ENCODE results near the gene LATS2.

LATS2 gene

GRCh38 chr13:21047087-21047486, 14.3 kb downstream of the LATS2 start:
- no peak overlapping the region for H3K27ac ChIP-seq (ENCODE audit: low read length)
- no peaks in the 10 kb centered on the region for H3K9me3 ChIP-seq (ENCODE audit: insufficient read depth, low read length)
- H3K36me3 ChIP-seq (replicated peaks; ENCODE audit: low read depth, low read length): no peaks in the 10 kb centered on the region
- H3K4me1 ChIP-seq (ENCODE audit: low read length): no peaks in the 10 kb centered on the region
- H3K79me2 ChIP-seq (ENCODE audit: low read length): no peaks in the 10 kb centered on the region
- no peak overlapping the region for H3K4me2 ChIP-seq (ENCODE audit: low read length)
- H3K9ac ChIP-seq (ENCODE audit: low read length): no peak overlapping the region
- H2AFZ ChIP-seq (ENCODE audit: low read depth, low read length): no peak overlapping the region
- TF ChIP-seq CTCF (IDR thresholded peaks at IDR 0.05; ENCODE audit: low read depth, low read length) (no peak), EZH2phosphoT487 (IDR thresholded peaks at IDR 0.05; ENCODE audit: low read depth) (no peak)
- H3K4me3 ChIP-seq (ENCODE audit: low read length): no peak overlapping the region
- no peaks in the 10 kb centered on the region for H4K20me1 ChIP-seq (ENCODE audit: insufficient read depth, low read length)
- H3K27me3 ChIP-seq (ENCODE audit: low read depth, low read length): no peaks in the 10 kb centered on the region

GRCh38 chr13:21046203-21046602, 15.2 kb downstream of the LATS2 start:
- Histone ChIP-seq H3K27ac (ENCODE audit: low read length) (no peak overlapping the region), H3K4me1 (ENCODE audit: low read length) (no peaks in the 10 kb centered on the region), H2AFZ (ENCODE audit: low read depth, low read length) (no peak overlapping the region), H3K36me3 (replicated peaks; ENCODE audit: low read depth, low read length) (no peaks in the 10 kb centered on the region), H3K27me3 (ENCODE audit: low read depth, low read length) (no peaks in the 10 kb centered on the region), H3K9me3 (ENCODE audit: insufficient read depth, low read length) (no peaks in the 10 kb centered on the region), H3K9ac (ENCODE audit: low read length) (no peak overlapping the region), H3K4me2 (ENCODE audit: low read length) (no peak overlapping the region), H3K79me2 (ENCODE audit: low read length) (no peaks in the 10 kb centered on the region), H4K20me1 (ENCODE audit: insufficient read depth, low read length) (no peaks in the 10 kb centered on the region), H3K4me3 (ENCODE audit: low read length) (no peak overlapping the region)
- TF ChIP-seq CTCF (IDR thresholded peaks at IDR 0.05; ENCODE audit: low read depth, low read length) (no peak), EZH2phosphoT487 (IDR thresholded peaks at IDR 0.05; ENCODE audit: low read depth) (no peak)

GRCh38 chr13:21045100-21045499, 16.3 kb downstream of the LATS2 start:
- H3K4me3 ChIP-seq (ENCODE audit: low read length): no peak overlapping the region
- H3K27ac ChIP-seq (ENCODE audit: low read length): no peak overlapping the region
- no peaks in the 10 kb centered on the region for H3K36me3 ChIP-seq (replicated peaks; ENCODE audit: low read depth, low read length)
- H3K4me1 ChIP-seq (ENCODE audit: low read length): peaks cover 4% of the 10 kb centered on the region
- no peaks in the 10 kb centered on the region for H3K9me3 ChIP-seq (ENCODE audit: insufficient read depth, low read length)
- H3K27me3 ChIP-seq (ENCODE audit: low read depth, low read length): no peaks in the 10 kb centered on the region
- no peak overlapping the region for H3K9ac ChIP-seq (ENCODE audit: low read length)
- no peaks in the 10 kb centered on the region for H4K20me1 ChIP-seq (ENCODE audit: insufficient read depth, low read length)
- no peak overlapping the region for H3K4me2 ChIP-seq (ENCODE audit: low read length)
- TF ChIP-seq EZH2phosphoT487 (IDR thresholded peaks at IDR 0.05; ENCODE audit: low read depth) (no peak), CTCF (IDR thresholded peaks at IDR 0.05; ENCODE audit: low read depth, low read length) (no peak)
- no peak overlapping the region for H2AFZ ChIP-seq (ENCODE audit: low read depth, low read length)
- no peaks in the 10 kb centered on the region for H3K79me2 ChIP-seq (ENCODE audit: low read length)

- Histone ChIP-seq H3K79me2 (ENCODE audit: low read length) (no peaks in the 10 kb centered on the region), H3K27me3 (ENCODE audit: low read depth, low read length) (no peaks in the 10 kb centered on the region), H3K4me2 (ENCODE audit: low read length) (no peak overlapping the region), H3K9me3 (ENCODE audit: insufficient read depth, low read length) (no peaks in the 10 kb centered on the region), H3K4me1 (ENCODE audit: low read length) (peaks cover 11% of the 10 kb centered on the region), H3K27ac (ENCODE audit: low read length) (no peak overlapping the region), H3K36me3 (replicated peaks; ENCODE audit: low read depth, low read length) (no peaks in the 10 kb centered on the region), H3K9ac (ENCODE audit: low read length) (no peak overlapping the region), H4K20me1 (ENCODE audit: insufficient read depth, low read length) (no peaks in the 10 kb centered on the region), H3K4me3 (ENCODE audit: low read length) (no peak overlapping the region), H2AFZ (ENCODE audit: low read depth, low read length) (no peak overlapping the region)
- TF ChIP-seq CTCF (IDR thresholded peaks at IDR 0.05; ENCODE audit: low read depth, low read length) (no peak), EZH2phosphoT487 (IDR thresholded peaks at IDR 0.05; ENCODE audit: low read depth) (no peak)
Observed at GRCh38 chr13:21043898-21044297, 17.5 kb downstream of the LATS2 start.
